ENCODE data around the gene IKZF3.
A peak's percentile ranks its signal among the peaks of the same experiment; 100 is the strongest.

IKZF3 gene

DNA sequence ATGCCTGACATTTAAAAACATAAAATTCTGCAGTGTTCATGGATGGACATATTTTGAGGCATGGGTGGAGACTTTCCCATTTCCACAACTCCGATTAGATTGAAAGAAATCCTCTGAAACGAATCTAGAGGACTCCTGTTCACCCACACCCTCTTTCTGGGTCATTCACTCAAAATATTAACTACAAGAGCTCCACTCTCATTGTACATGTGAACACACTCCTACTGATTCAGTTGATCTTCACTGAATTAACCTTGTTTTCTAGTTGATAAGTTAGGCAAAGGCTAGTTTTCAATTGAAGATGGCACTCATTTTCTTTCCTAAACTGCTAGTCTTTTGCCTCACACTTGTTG, 82.3 kb downstream of the IKZF3 start:
- H3K9me3 ChIP-seq (ENCODE audit: control extremely low read depth in 1 of 5, control insufficient read depth in 4 of 5, insufficient read depth in 2 of 5, low read depth in 1 of 5, low read length in 4 of 5), result no peaks in the 10 kb centered on the region
- no peaks in the 10 kb centered on the region for H3K36me3 ChIP-seq (ENCODE audit: control insufficient read depth in 4 of 4, insufficient read depth in 4 of 4, low read length in 3 of 4)
- CTCF ChIA-PET, result interaction anchor here (1.1 to 1.7 kb wide), 2 partner anchors 17 to 26 kb away, joined by 3 read pairs; no protein-coding TSS in a partner anchor
- H3K27me3 ChIP-seq (replicated peaks in 2 of 5; ENCODE audit: control insufficient read depth in 4 of 5, insufficient read depth in 5 of 5, low read length in 4 of 5), result peaks cover 0 to 60% (median 27%) of the 10 kb centered on the region in 5 experiments
- 92% methylated on average over 2 of the region's 2 CpGs for WGBS (ENCODE audit: insufficient coverage)
- peaks cover 0 to 12% (median 4%) of the 10 kb centered on the region in 4 experiments for H3K4me1 ChIP-seq (ENCODE audit: control extremely low read depth in 1 of 4, control insufficient read depth in 4 of 4, insufficient read depth in 4 of 4, low read length in 3 of 4)
- POLR2A ChIA-PET, result interaction anchor here (1.4 kb wide), 1 partner anchor 91 kb away, joined by 4 read pairs; no protein-coding TSS in a partner anchor
- H3K4me3 ChIP-seq (ENCODE audit: control insufficient read depth in 1 of 7, extremely low read depth in 1 of 7, insufficient read depth in 4 of 7, low read depth in 2 of 7, low read length in 6 of 7), result no peak overlapping the region
- H3K27ac ChIP-seq (ENCODE audit: insufficient read depth in 1 of 2, low read depth in 1 of 2, low read length in 2 of 2, poor library complexity in 1 of 2, severe bottlenecking in 2 of 2), result no peak overlapping the region
- DNase-seq, result no peak

DNA sequence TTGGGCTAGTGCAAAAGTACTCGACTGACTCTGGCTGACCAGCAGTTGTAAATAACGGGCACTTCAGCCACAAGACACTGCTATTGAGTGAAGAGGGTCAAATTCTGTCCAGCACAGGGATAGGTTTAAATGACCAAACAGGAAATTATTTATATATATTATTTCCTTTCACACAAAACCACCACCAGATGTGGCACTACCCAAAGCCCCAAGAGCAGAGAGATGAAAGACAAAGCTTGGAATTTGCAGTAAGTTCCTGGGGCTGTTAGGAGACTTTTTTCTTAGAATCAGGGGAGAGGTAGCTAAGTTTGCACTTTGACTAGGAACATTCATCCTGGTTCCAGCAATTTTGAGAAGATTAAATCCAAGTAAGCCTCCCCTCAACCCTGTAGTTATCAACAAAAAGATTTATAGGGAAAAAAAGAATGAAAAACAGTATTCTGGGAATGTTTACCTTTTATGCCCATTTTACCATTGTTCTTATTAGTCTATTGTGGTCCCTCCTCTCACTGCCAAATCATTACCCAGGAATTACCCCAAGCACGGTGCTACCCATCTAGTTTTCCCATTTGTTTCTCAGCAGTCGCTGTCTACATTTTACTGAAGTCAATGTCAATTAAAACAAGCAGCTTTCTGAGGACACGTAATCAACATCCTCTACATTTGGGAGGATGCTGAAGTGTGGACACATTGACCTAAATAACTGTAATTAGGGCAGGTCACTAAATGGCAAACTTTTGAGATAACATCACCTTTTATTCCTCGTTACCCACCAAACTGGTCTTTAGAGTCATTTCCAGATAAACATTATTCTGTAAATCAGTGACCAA, 82.9 kb downstream of the IKZF3 start:
- no peaks in the 10 kb centered on the region for H3K36me3 ChIP-seq (ENCODE audit: control insufficient read depth in 4 of 4, insufficient read depth in 4 of 4, low read length in 3 of 4)
- H3K27me3 ChIP-seq (replicated peaks in 2 of 5; ENCODE audit: control insufficient read depth in 4 of 5, insufficient read depth in 5 of 5, low read length in 4 of 5), result peaks cover 0 to 63% (median 24%) of the 10 kb centered on the region in 5 experiments
- no peaks in the 10 kb centered on the region for H3K9me3 ChIP-seq (ENCODE audit: control extremely low read depth in 1 of 5, control insufficient read depth in 4 of 5, insufficient read depth in 2 of 5, low read depth in 1 of 5, low read length in 4 of 5)
- H3K4me1 ChIP-seq (ENCODE audit: control extremely low read depth in 1 of 4, control insufficient read depth in 4 of 4, insufficient read depth in 4 of 4, low read length in 3 of 4), result peaks cover 0 to 12% (median 4%) of the 10 kb centered on the region in 4 experiments
- DNase-seq, result peak in 2 of 3 donors; percentile 35 to 36
- POLR2A ChIA-PET, result interaction anchor here (0.6 to 1.4 kb wide), 2 partner anchors 13 to 92 kb away, joined by 3 to 4 read pairs; no protein-coding TSS in a partner anchor
- no peak overlapping the region for H3K4me3 ChIP-seq (ENCODE audit: control insufficient read depth in 1 of 7, extremely low read depth in 1 of 7, insufficient read depth in 4 of 7, low read depth in 2 of 7, low read length in 6 of 7)
- H3K27ac ChIP-seq (ENCODE audit: insufficient read depth in 1 of 2, low read depth in 1 of 2, low read length in 2 of 2, poor library complexity in 1 of 2, severe bottlenecking in 2 of 2), result no peak overlapping the region
- CTCF ChIA-PET, result interaction anchor here (0.8 to 1.7 kb wide), 5 partner anchors 16 to 191 kb away, joined by 3 to 4 read pairs (median 3); no protein-coding TSS in a partner anchor
- 57% methylated on average over 5 of the region's 6 CpGs for WGBS (ENCODE audit: insufficient coverage)

DNA sequence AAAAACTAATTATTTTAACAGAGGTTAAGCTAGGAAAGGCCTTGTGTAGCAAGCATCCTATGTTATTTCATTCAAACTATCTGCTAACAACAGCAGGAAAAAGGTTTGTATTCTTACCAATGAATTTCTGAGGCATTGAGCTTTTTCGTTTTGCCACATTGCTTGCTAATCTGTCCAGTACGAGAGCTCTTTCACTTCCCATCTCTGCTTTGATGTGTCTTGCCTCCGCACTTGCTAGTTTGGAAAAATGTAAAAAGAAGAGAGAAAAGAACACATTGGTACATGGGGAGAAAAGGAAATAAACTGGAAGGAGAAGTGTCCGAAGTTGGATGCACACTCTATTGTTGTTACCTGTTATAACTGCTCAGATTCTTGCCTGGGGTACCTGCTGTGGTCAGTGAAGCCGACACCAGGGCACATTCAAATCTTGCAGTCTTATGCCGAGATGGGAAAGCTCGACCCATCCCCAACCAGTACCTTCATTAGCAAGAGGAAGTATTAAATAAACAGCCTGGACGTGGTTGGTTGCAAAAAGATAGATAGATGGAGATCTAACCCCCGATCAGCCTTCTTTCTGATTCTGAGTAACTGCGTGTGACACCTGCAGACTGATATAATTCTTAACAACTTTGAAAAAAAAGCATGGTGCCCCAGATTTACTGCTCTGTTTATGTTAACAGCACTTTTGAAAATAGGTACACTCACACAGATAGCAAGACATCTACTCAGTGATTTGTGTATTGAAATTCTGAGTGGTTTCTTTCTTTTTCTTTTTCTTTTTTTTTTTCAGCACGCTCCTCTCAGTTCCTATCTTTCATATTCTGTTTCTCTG, 86.4 kb downstream of the IKZF3 start:
- peaks cover 0 to 11% (median 3%) of the 10 kb centered on the region in 4 experiments for H3K4me1 ChIP-seq (ENCODE audit: control extremely low read depth in 1 of 4, control insufficient read depth in 4 of 4, insufficient read depth in 4 of 4, low read length in 3 of 4)

DNA sequence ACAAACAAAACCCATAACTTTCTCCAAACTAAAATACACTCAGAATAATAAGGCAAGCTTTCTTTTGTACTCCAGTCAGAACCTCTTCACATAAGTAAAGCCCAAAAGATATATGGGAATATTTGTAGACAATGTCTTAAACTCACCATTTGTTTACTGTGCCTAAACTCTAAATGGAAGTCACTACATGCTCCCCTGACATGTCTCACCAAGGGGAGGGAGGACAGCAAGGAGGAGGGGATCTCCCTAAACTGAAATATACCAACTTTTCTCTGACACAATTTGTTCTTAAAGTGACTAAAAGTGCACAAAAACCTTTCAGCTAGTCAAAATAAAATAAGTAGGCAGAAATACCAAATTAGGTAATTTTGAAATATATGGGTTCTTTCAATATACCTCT, 87.9 kb downstream of the IKZF3 start:
- H3K4me3 ChIP-seq (ENCODE audit: control insufficient read depth in 1 of 7, extremely low read depth in 1 of 7, insufficient read depth in 4 of 7, low read depth in 2 of 7, low read length in 6 of 7), result no peak overlapping the region
- no peak for DNase-seq
- H3K9me3 ChIP-seq (ENCODE audit: control extremely low read depth in 1 of 5, control insufficient read depth in 4 of 5, insufficient read depth in 2 of 5, low read depth in 1 of 5, low read length in 4 of 5), result no peaks in the 10 kb centered on the region
- ChIA-PET POLR2A (no interaction called here), CTCF (interaction anchor here (1.2 to 1.7 kb wide), 2 partner anchors 18 to 21 kb away, joined by 3 to 4 read pairs; no protein-coding TSS in a partner anchor)
- H3K27me3 ChIP-seq (replicated peaks in 2 of 5; ENCODE audit: control insufficient read depth in 4 of 5, insufficient read depth in 5 of 5, low read length in 4 of 5), result peaks cover 0 to 55% (median 19%) of the 10 kb centered on the region in 5 experiments
- peaks cover 0 to 5% (median 1%) of the 10 kb centered on the region in 4 experiments for H3K4me1 ChIP-seq (ENCODE audit: control extremely low read depth in 1 of 4, control insufficient read depth in 4 of 4, insufficient read depth in 4 of 4, low read length in 3 of 4)
- H3K27ac ChIP-seq (ENCODE audit: insufficient read depth in 1 of 2, low read depth in 1 of 2, low read length in 2 of 2, poor library complexity in 1 of 2, severe bottlenecking in 2 of 2), result no peak overlapping the region
- no peaks in the 10 kb centered on the region for H3K36me3 ChIP-seq (ENCODE audit: control insufficient read depth in 4 of 4, insufficient read depth in 4 of 4, low read length in 3 of 4)

More for the DNA sequence above, 86.4 kb downstream of the IKZF3 start:
- Histone ChIP-seq H3K27me3 (replicated peaks in 2 of 5; ENCODE audit: control insufficient read depth in 4 of 5, insufficient read depth in 5 of 5, low read length in 4 of 5) (peaks cover 0 to 68% (median 23%) of the 10 kb centered on the region in 5 experiments), H3K9me3 (ENCODE audit: control extremely low read depth in 1 of 5, control insufficient read depth in 4 of 5, insufficient read depth in 2 of 5, low read depth in 1 of 5, low read length in 4 of 5) (no peaks in the 10 kb centered on the region), H3K27ac (ENCODE audit: insufficient read depth in 1 of 2, low read depth in 1 of 2, low read length in 2 of 2, poor library complexity in 1 of 2, severe bottlenecking in 2 of 2) (no peak overlapping the region), H3K4me3 (ENCODE audit: control insufficient read depth in 1 of 7, extremely low read depth in 1 of 7, insufficient read depth in 4 of 7, low read depth in 2 of 7, low read length in 6 of 7) (no peak overlapping the region), H3K36me3 (ENCODE audit: control insufficient read depth in 4 of 4, insufficient read depth in 4 of 4, low read length in 3 of 4) (no peaks in the 10 kb centered on the region)
- 59% methylated on average over 8 of the region's 11 CpGs for WGBS (ENCODE audit: insufficient coverage)
- CTCF ChIA-PET, result interaction anchor here (1.7 kb wide), 1 partner anchor 23 kb away, joined by 4 read pairs; no protein-coding TSS in a partner anchor
- DNase-seq, result no peak
- POLR2A ChIA-PET, result no interaction called here

DNA sequence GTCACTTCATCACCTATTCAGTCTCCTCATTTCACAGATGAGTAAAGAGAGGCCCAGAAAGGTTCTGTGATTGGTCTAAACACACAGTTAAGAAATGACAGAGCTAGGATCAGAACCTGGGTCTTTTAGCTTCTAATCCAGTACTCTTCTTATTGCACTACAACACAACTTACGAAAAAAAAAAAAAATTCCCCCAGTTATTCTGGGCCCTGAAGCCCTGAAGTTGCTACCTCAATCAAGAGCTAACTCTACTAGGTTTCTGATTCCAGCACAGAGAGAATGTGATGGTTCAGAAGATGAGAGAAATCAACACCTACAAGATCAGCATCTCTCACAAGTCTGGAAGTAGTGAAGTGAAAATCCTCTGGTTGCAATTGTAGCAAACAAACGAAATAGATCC, 89.1 kb downstream of the IKZF3 start:
- CTCF ChIA-PET, result no interaction called here
- H3K4me3 ChIP-seq (ENCODE audit: control insufficient read depth in 1 of 7, extremely low read depth in 1 of 7, insufficient read depth in 4 of 7, low read depth in 2 of 7, low read length in 6 of 7), result no peak overlapping the region
- POLR2A ChIA-PET, result no interaction called here
- H3K4me1 ChIP-seq (ENCODE audit: control extremely low read depth in 1 of 4, control insufficient read depth in 4 of 4, insufficient read depth in 4 of 4, low read length in 3 of 4), result no peaks in the 10 kb centered on the region
- DNase-seq, result no peak
- no peaks in the 10 kb centered on the region for H3K9me3 ChIP-seq (ENCODE audit: control extremely low read depth in 1 of 5, control insufficient read depth in 4 of 5, insufficient read depth in 2 of 5, low read depth in 1 of 5, low read length in 4 of 5)
- no CpG with 5 or more reads among the region's 2 CpGs for WGBS (ENCODE audit: insufficient coverage)
- no peak overlapping the region for H3K27ac ChIP-seq (ENCODE audit: insufficient read depth in 1 of 2, low read depth in 1 of 2, low read length in 2 of 2, poor library complexity in 1 of 2, severe bottlenecking in 2 of 2)
- H3K36me3 ChIP-seq (ENCODE audit: control insufficient read depth in 4 of 4, insufficient read depth in 4 of 4, low read length in 3 of 4), result no peaks in the 10 kb centered on the region
- H3K27me3 ChIP-seq (replicated peaks in 2 of 5; ENCODE audit: control insufficient read depth in 4 of 5, insufficient read depth in 5 of 5, low read length in 4 of 5), result peaks cover 0 to 49% (median 22%) of the 10 kb centered on the region in 5 experiments

DNA sequence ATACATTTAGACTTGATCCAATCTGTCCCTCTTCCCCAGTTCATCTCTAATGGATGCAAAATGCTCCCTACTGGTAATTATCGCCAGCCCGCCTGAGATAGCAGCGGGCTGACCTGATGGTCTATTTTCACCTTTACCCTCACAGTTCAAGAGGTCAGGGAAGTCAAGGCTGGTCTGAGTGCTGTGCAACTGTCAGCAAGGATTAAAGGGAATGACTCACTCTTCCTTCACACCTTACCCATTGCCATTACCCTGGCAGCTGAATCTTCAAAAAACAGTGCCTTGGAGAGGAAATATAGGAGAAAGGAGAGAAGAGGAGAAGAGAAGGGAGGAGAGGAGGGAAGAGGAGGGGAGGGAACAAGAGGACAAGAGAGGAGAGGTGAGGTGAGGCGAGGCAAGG, 90.1 kb downstream of the IKZF3 start:
- Histone ChIP-seq H3K4me1 (ENCODE audit: control extremely low read depth in 1 of 4, control insufficient read depth in 4 of 4, insufficient read depth in 4 of 4, low read length in 3 of 4) (no peaks in the 10 kb centered on the region), H3K9me3 (ENCODE audit: control extremely low read depth in 1 of 5, control insufficient read depth in 4 of 5, insufficient read depth in 2 of 5, low read depth in 1 of 5, low read length in 4 of 5) (no peaks in the 10 kb centered on the region), H3K27me3 (replicated peaks in 2 of 5; ENCODE audit: control insufficient read depth in 4 of 5, insufficient read depth in 5 of 5, low read length in 4 of 5) (peaks cover 0 to 40% (median 18%) of the 10 kb centered on the region in 5 experiments), H3K4me3 (ENCODE audit: control insufficient read depth in 1 of 7, extremely low read depth in 1 of 7, insufficient read depth in 4 of 7, low read depth in 2 of 7, low read length in 6 of 7) (no peak overlapping the region), H3K36me3 (ENCODE audit: control insufficient read depth in 4 of 4, insufficient read depth in 4 of 4, low read length in 3 of 4) (no peaks in the 10 kb centered on the region), H3K27ac (ENCODE audit: insufficient read depth in 1 of 2, low read depth in 1 of 2, low read length in 2 of 2, poor library complexity in 1 of 2, severe bottlenecking in 2 of 2) (no peak overlapping the region)
- 100% methylated on average over 1 of the region's 4 CpGs for WGBS (ENCODE audit: insufficient coverage)
- no peak for DNase-seq
- ChIA-PET CTCF (no interaction called here), POLR2A (no interaction called here)

Measured in common myeloid progenitor, CD34-positive (primary cell).